PC-9 (cell line): ENCODE data around the gene DOLPP1. TPM values are rescaled to one million over a fixed set of nuclear protein-coding genes. Genes with fewer than 3 reads are reported as not detected.
A peak's percentile ranks its signal among the peaks of the same experiment; 100 is the strongest.

Source experiments
- BruUV-seq: library from RNA; stranded (reverse); fragments of 400-500 nt; replicated peaks from 2 replicates; lab custom pipeline; 2021; lab: Mats Ljungman, UMichigan
- CTCF ChIA-PET: fragments of 300-600 bp; sonication (Branson Sonifier 250); formaldehyde crosslinking; loops from one replicate; lab custom pipeline; 2022; ENCODE audit warnings: antibody characterized with exemption; lab: Charles Lee
- POLR2A ChIA-PET: fragments of 300-600 bp; sonication (Branson Sonifier 250); formaldehyde crosslinking; loops from one replicate; lab custom pipeline; 2022; ENCODE audit warnings: antibody characterized with exemption; ENCODE audit not compliant: unreplicated experiment; lab: Charles Lee
- DNase-seq, 2 experiments: peaks; one replicate each; pipeline versions ENCODE4 v3.0.0 to v3.0.0-alpha.2; 2015 to 2022; ENCODE audit warnings: mixed read lengths in 1 of 2
- H2AFZ ChIP-seq: fragments of 200-600 bp; sonication (generic); 2 replicates; pipeline ENCODE4 v1.8.1; 2017; ENCODE audit warnings: antibody characterized with exemption
- H3F3A ChIP-seq: fragments of 200-600 bp; sonication (generic); 2 replicates; pipeline ENCODE4 v1.8.1; 2017; ENCODE audit warnings: antibody characterized with exemption, mild to moderate bottlenecking, low read depth; ENCODE audit not compliant: insufficient read depth
- H3K27ac ChIP-seq: fragments of 200-600 bp; sonication (generic); 2 replicates; pipeline ENCODE4 v1.6.1; 2016; ENCODE audit warnings: mixed run types
- H3K27me3 ChIP-seq: fragments of 200-600 bp; sonication (generic); 2 replicates; pipeline ENCODE4 v1.6.1; 2016; ENCODE audit warnings: low read depth, mixed run types; ENCODE audit not compliant: insufficient read depth
- H3K36me3 ChIP-seq: fragments of 200-600 bp; sonication (generic); 2 replicates; pipeline ENCODE4 v1.6.1; 2016; ENCODE audit warnings: low read depth, mixed run types
- H3K4me1 ChIP-seq: fragments of 200-600 bp; sonication (generic); replicated peaks from 2 replicates; pipeline ENCODE4 v1.6.1; 2016; ENCODE audit warnings: mixed run types; ENCODE audit not compliant: insufficient read depth
- H3K4me2 ChIP-seq: fragments of 200-600 bp; sonication (generic); 2 replicates; pipeline ENCODE4 v1.6.1; 2017; ENCODE audit warnings: mixed run types
- H3K4me3 ChIP-seq: fragments of 200-600 bp; sonication (generic); 2 replicates; pipeline ENCODE4 v1.6.1; 2016; ENCODE audit warnings: mixed run types
- H3K79me2 ChIP-seq: fragments of 200-600 bp; sonication (generic); 2 replicates; pipeline ENCODE4 v1.6.1; 2017; ENCODE audit warnings: low read depth, mixed run types
- H3K9me2 ChIP-seq: fragments of 200-600 bp; sonication (generic); 2 replicates; pipeline ENCODE4 v1.8.1; 2017; ENCODE audit warnings: mild to moderate bottlenecking; ENCODE audit not compliant: insufficient read depth
- H3K9me3 ChIP-seq: fragments of 200-600 bp; sonication (generic); 2 replicates; pipeline ENCODE4 v1.8.1; 2016; ENCODE audit warnings: low read depth; ENCODE audit not compliant: insufficient read depth
- H4K20me1 ChIP-seq: fragments of 200-600 bp; sonication (generic); 2 replicates; pipeline ENCODE4 v1.8.1; 2017; ENCODE audit not compliant: insufficient read depth
- CTCF ChIP-seq: fragments of 200-600 bp; sonication (generic); conservative IDR thresholded peaks from 2 replicates; pipeline ENCODE4 v1.6.1; 2017; ENCODE audit warnings: mixed run types, antibody characterized with exemption, mild to moderate bottlenecking, moderate library complexity
- EZH2 ChIP-seq: fragments of 200-600 bp; sonication (generic); IDR thresholded peaks from 2 replicates; pipeline ENCODE4 v1.8.0; 2017; ENCODE audit warnings: antibody characterized with exemption, low read depth
- intact Hi-C: fragments of 100-400 bp; cut with micrococcal nuclease; formaldehyde crosslinking; loops from one replicate; pipeline ENCODE4 v1.10.0; 2022; ENCODE audit not compliant: unreplicated experiment
- total RNA-seq: library from RNA; stranded (reverse); gene quantifications from 2 replicates; pipeline ENCODE4 v1.2.3, GENCODE V29; 2021

Gene DOLPP1
- total RNA-seq, 1 experiment from 2014 or later, result 24.4 TPM

GRCh38 chr9:129130791-129131190 lies 49.9 kb downstream of the DOLPP1 start:
- POLR2A ChIA-PET, result interaction anchor here (0.6 kb wide), 1 partner anchor 613 kb away, joined by 3 read pairs; no protein-coding TSS in a partner anchor
- Histone ChIP-seq H3K9me3 (no peaks in the 10 kb centered on the region), H3K27ac (no peak overlapping the region), H3K4me1 (peaks cover 1% of the 10 kb centered on the region; the same call in 1 of the 2 replicates), H4K20me1 (no peaks in the 10 kb centered on the region), H3K36me3 (no peaks in the 10 kb centered on the region; the same call in 1 of the 2 replicates), H3K27me3 (no peaks in the 10 kb centered on the region), H3K9me2 (no peaks in the 10 kb centered on the region), H3K79me2 (no peaks in the 10 kb centered on the region), H3F3A (peaks cover 10% of the 10 kb centered on the region; the same call in 1 of the 2 replicates), H3K4me3 (no peak overlapping the region), H2AFZ (no peak overlapping the region), H3K4me2 (no peak overlapping the region)
- no peak for TF ChIP-seq EZH2
- no peak for TF ChIP-seq CTCF
- BruUV-seq, result no TSS peak
- CTCF ChIA-PET, result interaction anchor here (0.5 to 2.1 kb wide), 4 partner anchors 9 to 494 kb away, joined by 3 to 18 read pairs (median 5); no protein-coding TSS in a partner anchor
- DNase-seq, result no peak
- intact Hi-C loops, result loop anchor here (2.0 to 5.0 kb wide), 2 partner anchors 480 to 662 kb away; no protein-coding TSS in a partner anchor

GRCh38 chr9:129131300-129132145 lies 50.6 kb downstream of the DOLPP1 start:
- ChIA-PET POLR2A (interaction anchor here (0.7 kb wide), 1 partner anchor 107 kb away, joined by 3 read pairs; no protein-coding TSS in a partner anchor), CTCF (interaction anchor here (0.5 to 2.1 kb wide), 16 partner anchors 9 to 1526 kb away, joined by 3 to 18 read pairs (median 3); partner anchors contain the start of gene NTMT1)
- peak in 1 of 2 experiments; percentile 81 for DNase-seq
- H4K20me1 ChIP-seq, result no peaks in the 10 kb centered on the region
- intact Hi-C loops, result loop anchor here (2.0 to 5.0 kb wide), 2 partner anchors 479 to 661 kb away; no protein-coding TSS in a partner anchor
- H3K36me3 ChIP-seq, result no peaks in the 10 kb centered on the region; the same call in 1 of the 2 replicates
- TF ChIP-seq CTCF (peak; percentile 97), EZH2 (no peak)
- H3K4me1 ChIP-seq, result no peaks in the 10 kb centered on the region
- no peak overlapping the region for H3K4me3 ChIP-seq
- no peaks in the 10 kb centered on the region for H3K79me2 ChIP-seq
- H3K27ac ChIP-seq, result no peak overlapping the region
- H3K9me2 ChIP-seq, result no peaks in the 10 kb centered on the region
- H3F3A ChIP-seq, result peaks cover 10% of the 10 kb centered on the region; the same call in 1 of the 2 replicates
- no peaks in the 10 kb centered on the region for H3K9me3 ChIP-seq
- H3K27me3 ChIP-seq, result no peaks in the 10 kb centered on the region
- no TSS peak for BruUV-seq
- no peak overlapping the region for H2AFZ ChIP-seq
- no peak overlapping the region for H3K4me2 ChIP-seq

- CTCF ChIA-PET, result no interaction called here
- no peaks in the 10 kb centered on the region; the same call in 1 of the 2 replicates for H3K36me3 ChIP-seq
Measured at GRCh38 chr9:129133082-129133481, 52.2 kb downstream of the DOLPP1 start.

More at GRCh38 chr9:129133082-129133481, 52.2 kb downstream of the DOLPP1 start:
- Histone ChIP-seq H3F3A (peaks cover 10% of the 10 kb centered on the region; the same call in 1 of the 2 replicates), H4K20me1 (no peaks in the 10 kb centered on the region), H3K9me2 (no peaks in the 10 kb centered on the region), H3K4me2 (no peak overlapping the region), H2AFZ (no peak overlapping the region), H3K27ac (no peak overlapping the region), H3K79me2 (no peaks in the 10 kb centered on the region), H3K27me3 (no peaks in the 10 kb centered on the region), H3K9me3 (no peaks in the 10 kb centered on the region), H3K4me1 (no peaks in the 10 kb centered on the region), H3K4me3 (no peak overlapping the region)
- intact Hi-C loops, result loop anchor here (5.0 kb wide), 1 partner anchor 659 kb away; no protein-coding TSS in a partner anchor
- no TSS peak for BruUV-seq
- no peak for DNase-seq
- TF ChIP-seq EZH2 (no peak), CTCF (no peak)
- POLR2A ChIA-PET, result no interaction called here
